Effector CD4-positive, alpha-beta T cell (primary cell): ENCODE results near the gene AEBP1.

Experiments used
- DNase-seq: peaks from one replicate; pipeline ENCODE4 v3.0.0-alpha.2; 2020

AEBP1 gene

GRCh38 chr7:44106311-44107065, 2.3 kb downstream of the AEBP1 start:
- DNase-seq = no peak

GRCh38 chr7:44107116-44107960, 3.2 kb downstream of the AEBP1 start:
- no peak for DNase-seq

- DNase-seq = no peak
Measured at GRCh38 chr7:44107961-44108767, 4.0 kb downstream of the AEBP1 start.

GRCh38 chr7:44108768-44109750, 4.9 kb downstream of the AEBP1 start:
- DNase-seq = no peak

GRCh38 chr7:44109991-44110390, 5.8 kb downstream of the AEBP1 start:
- DNase-seq = no peak

GRCh38 chr7:44110719-44111635, 6.8 kb downstream of the AEBP1 start:
- DNase-seq = no peak

GRCh38 chr7:44111761-44112160, 7.6 kb downstream of the AEBP1 start:
- DNase-seq = no peak

- no peak for DNase-seq
Measured at GRCh38 chr7:44112231-44112996, 8.3 kb downstream of the AEBP1 start.

- DNase-seq = no peak
Measured at GRCh38 chr7:44112997-44113763, 9.0 kb downstream of the AEBP1 start.

GRCh38 chr7:44113764-44114354, 9.7 kb downstream of the AEBP1 start:
- DNase-seq = no peak

- no peak for DNase-seq
Measured at GRCh38 chr7:44114586-44115310, 10.6 kb downstream of the AEBP1 start.

GRCh38 chr7:44116087-44116788, 12.1 kb downstream of the AEBP1 start:
- DNase-seq = no peak

GRCh38 chr7:44116789-44117666, 12.9 kb downstream of the AEBP1 start:
- DNase-seq = no peak

GRCh38 chr7:44117801-44118429, 13.8 kb downstream of the AEBP1 start:
- DNase-seq = no peak

GRCh38 chr7:44119829-44120380, 15.8 kb downstream of the AEBP1 start:
- DNase-seq = no peak

GRCh38 chr7:44120395-44120794, 16.2 kb downstream of the AEBP1 start:
- no peak for DNase-seq
